Measurements from ENCODE around the gene EGFL7.

DNA sequence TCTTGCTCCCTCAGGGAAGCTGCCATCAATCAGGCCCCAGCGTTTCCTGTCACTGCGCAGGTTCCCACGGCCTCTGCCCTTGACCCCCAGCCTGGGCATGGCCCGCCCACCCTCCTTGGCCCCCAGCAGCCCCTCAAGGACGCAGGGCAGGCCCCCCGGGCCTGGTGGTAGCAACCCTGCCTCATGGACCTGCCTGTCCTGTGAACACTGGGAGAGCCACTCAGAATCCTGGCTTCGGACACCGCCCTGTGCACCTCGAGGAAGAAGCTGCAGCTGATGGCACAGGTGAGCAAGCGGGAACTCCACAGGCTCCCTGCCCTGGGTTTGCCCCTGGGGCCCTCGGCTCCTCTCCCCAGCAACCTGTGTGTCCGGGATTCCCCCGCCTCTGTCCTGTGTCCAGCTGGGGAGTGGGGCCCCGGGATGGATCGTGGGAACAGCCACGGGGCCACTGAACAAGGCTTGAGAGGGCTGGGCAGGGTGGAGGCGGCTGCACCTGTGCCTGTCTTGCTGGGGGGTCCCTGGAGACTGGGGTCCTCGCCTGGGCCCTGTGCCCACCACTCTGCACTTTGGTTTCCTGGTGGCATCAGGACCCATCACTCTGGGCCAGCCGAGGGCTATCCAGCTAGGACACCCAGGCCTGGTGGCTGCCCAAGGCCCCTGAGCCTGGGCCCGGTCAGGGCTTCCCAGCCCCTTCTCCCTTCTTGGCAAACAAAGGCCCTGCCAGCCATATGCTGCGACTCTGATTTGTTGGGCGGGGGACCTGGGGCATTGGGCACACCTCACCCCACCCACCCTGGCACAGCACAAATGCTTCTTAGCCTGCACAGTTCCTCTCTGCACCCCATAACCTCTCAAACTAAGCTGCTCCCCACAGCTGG lies 33.5 kb upstream of the EGFL7 start:
- TF ChIP-seq FOXM1 (IDR thresholded peaks at IDR 0.05; ENCODE audit: borderline replicate concordance) (no peak), SUZ12 (IDR thresholded peaks at IDR 0.05) (no peak), HDGF (IDR thresholded peaks at IDR 0.05; ENCODE audit: borderline replicate concordance) (no peak), CTBP1 (IDR thresholded peaks at IDR 0.05; ENCODE audit: borderline replicate concordance) (no peak), FOXK2 (IDR thresholded peaks at IDR 0.05) (no peak), LEF1 (IDR thresholded peaks at IDR 0.05; ENCODE audit: borderline replicate concordance) (no peak), SP1 (IDR thresholded peaks at IDR 0.05) (no peak), TARDBP (IDR thresholded peaks at IDR 0.05) (no peak)

Measured in HEK293T (cell line).